Measurements from ENCODE around the gene ARID3C.
A peak's percentile ranks its signal among the peaks of the same experiment; 100 is the strongest.

The ARID3C gene

DNA sequence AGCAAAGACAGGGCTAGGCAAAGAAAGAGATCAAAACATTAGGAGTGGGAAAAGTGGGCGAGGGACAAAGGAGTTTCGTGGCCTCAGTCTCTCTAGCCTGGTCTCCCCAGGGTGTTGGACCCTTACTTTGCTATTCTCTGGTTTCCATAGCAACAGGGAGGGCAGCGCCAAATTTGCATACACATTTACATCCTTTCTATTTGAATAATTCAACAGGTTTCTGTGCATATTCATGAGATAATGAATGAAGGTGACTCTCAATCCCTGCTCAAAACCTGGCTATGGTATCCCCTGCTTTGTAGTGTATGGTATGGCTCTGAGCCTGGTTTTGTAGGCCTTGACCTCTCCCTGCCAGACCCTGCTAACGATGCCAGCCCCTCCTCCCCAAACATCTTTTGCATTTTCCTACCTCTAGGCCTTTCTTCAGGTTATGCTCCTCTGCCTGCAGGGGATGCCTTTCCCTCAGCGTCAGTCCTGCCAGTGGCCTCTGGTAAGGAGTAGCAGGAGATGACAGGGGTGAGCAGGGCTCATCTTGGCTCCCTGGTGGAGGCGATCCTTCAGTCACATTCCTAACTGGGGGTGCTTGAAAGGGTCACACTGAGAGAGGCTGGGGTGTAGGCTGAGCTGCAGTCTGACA lies 26.8 kb downstream of the ARID3C start:
- no peaks in the 10 kb centered on the region for H3K4me1 ChIP-seq (ENCODE audit: control insufficient read depth, insufficient read depth, low read length)
- H3K9me3 ChIP-seq (replicated peaks; ENCODE audit: low read length), result no peaks in the 10 kb centered on the region
- H3K4me3 ChIP-seq (ENCODE audit: low read length), result no peak overlapping the region
- no peaks in the 10 kb centered on the region for H3K36me3 ChIP-seq (ENCODE audit: insufficient read depth, low read length)
- no peak overlapping the region for H3K4me2 ChIP-seq (ENCODE audit: low read length)
- no peak overlapping the region for H3K9ac ChIP-seq (ENCODE audit: low read depth, low read length)
- peaks cover 59% of the 10 kb centered on the region for H3K27me3 ChIP-seq (ENCODE audit: control insufficient read depth, insufficient read depth, low read length)

DNA sequence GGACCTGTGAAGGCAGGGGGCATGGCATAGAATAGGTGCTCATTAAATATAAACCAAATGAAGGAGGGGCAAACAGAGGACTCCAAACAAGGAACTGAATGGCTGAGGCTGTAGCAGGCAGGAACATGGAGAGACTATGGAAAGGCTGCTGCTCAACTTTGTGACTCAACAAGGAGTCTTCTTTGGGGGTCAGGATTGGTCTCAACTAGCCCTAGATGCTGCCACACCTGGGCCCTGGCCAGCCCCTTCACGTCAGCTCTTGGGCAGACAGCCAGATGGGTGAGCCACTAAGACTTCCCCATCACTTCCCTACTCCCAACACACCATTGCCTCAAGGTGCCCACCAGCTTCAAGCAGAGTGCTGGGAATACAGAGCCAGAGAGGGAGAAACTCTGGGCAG lies 28.0 kb downstream of the ARID3C start:
- Histone ChIP-seq H3K36me3 (ENCODE audit: insufficient read depth, low read length) (no peaks in the 10 kb centered on the region), H3K27me3 (ENCODE audit: control insufficient read depth, insufficient read depth, low read length) (peaks cover 69% of the 10 kb centered on the region), H3K9ac (ENCODE audit: low read depth, low read length) (no peak overlapping the region), H3K4me3 (ENCODE audit: low read length) (no peak overlapping the region), H3K9me3 (replicated peaks; ENCODE audit: low read length) (no peaks in the 10 kb centered on the region), H3K4me2 (ENCODE audit: low read length) (no peak overlapping the region), H3K4me1 (ENCODE audit: control insufficient read depth, insufficient read depth, low read length) (no peaks in the 10 kb centered on the region)

DNA sequence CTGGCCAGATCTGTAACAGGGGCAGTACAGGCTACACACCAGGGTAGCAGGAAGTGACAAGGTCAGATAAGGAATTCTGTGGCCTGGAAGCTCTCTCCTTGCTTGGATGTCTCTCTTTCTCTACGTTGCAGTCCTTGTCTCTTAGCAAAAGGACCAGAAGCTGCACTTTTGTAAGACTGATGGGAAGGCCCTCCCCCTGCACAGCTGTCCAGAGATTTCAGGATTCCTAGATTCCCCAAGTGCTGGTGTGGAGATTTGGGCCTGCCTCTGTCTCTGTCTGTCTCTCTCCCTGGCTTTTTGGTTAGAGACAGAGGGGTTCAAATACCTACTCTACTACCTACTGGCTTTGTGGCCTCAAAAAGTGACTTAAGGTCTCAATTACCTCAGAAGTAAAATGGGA lies 29.3 kb downstream of the ARID3C start:
- Histone ChIP-seq H3K36me3 (ENCODE audit: insufficient read depth, low read length) (no peaks in the 10 kb centered on the region), H3K27me3 (ENCODE audit: control insufficient read depth, insufficient read depth, low read length) (peaks cover 66% of the 10 kb centered on the region), H3K4me2 (ENCODE audit: low read length) (no peak overlapping the region), H3K4me3 (ENCODE audit: low read length) (no peak overlapping the region), H3K4me1 (ENCODE audit: control insufficient read depth, insufficient read depth, low read length) (no peaks in the 10 kb centered on the region), H3K9ac (ENCODE audit: low read depth, low read length) (no peak overlapping the region), H3K9me3 (replicated peaks; ENCODE audit: low read length) (no peaks in the 10 kb centered on the region)

DNA sequence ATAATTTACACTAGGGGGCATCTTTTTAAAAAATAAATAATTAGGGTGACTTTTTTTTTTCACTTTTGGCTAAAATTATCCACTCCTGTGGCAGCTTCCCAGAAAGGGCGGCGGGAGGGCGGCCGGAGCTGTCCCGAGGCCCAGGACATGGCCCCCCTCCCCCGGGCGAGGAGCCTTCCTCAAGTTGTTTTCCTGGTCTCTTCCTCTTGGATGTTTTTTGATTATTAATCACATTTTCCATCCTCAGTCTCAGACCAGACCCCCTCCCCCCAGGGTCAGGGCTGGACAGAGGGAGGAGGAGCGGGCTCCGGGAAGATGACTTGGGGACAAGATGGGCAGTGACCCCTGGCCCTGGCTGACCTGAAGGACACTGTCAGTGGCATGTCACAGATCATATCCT lies 34.7 kb downstream of the ARID3C start:
- no peak overlapping the region for H3K9ac ChIP-seq (ENCODE audit: low read depth, low read length)
- H3K9me3 ChIP-seq (replicated peaks; ENCODE audit: low read length), result no peaks in the 10 kb centered on the region
- no peak overlapping the region for H3K4me2 ChIP-seq (ENCODE audit: low read length)
- H3K4me1 ChIP-seq (ENCODE audit: control insufficient read depth, insufficient read depth, low read length), result peaks cover 3% of the 10 kb centered on the region
- H3K36me3 ChIP-seq (ENCODE audit: insufficient read depth, low read length), result no peaks in the 10 kb centered on the region
- H3K4me3 ChIP-seq (ENCODE audit: low read length), result no peak overlapping the region
- peaks cover 76% of the 10 kb centered on the region for H3K27me3 ChIP-seq (ENCODE audit: control insufficient read depth, insufficient read depth, low read length)

DNA sequence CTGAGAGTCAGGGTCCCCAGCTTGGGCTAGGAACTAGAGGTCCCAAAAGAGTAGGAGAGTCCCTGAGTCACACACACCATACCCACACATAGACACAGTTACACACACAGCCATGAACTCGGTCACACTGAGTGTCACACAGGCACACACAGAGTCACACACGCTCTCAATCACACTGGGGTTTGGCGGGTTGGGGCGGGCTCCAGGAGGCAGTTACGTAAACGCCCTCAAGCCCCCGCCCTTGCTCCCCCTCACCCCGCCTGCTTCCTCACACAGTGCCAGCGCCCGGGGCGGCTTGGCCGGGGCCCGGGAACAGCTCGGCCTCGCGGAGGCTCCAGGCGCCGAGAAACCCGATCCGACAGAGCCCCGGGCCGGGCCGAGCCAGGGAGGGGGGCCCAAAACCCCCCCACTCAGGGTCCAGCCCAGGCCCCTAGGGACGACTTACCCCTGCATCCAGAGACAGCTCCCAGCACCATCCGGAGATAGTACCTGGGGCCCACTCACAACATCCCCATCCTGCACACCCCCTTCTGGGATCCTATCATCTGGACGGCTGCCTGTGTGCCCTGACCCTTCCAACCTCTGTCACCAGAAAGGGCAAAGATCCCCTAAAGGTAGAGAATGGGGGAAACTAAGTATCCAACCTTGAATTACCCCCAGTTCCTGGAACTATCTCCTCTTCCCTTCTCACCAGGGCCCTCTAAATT lies 35.8 kb downstream of the ARID3C start:
- Histone ChIP-seq H3K9ac (ENCODE audit: low read depth, low read length) (no peak overlapping the region), H3K4me3 (ENCODE audit: low read length) (no peak overlapping the region), H3K36me3 (ENCODE audit: insufficient read depth, low read length) (no peaks in the 10 kb centered on the region), H3K4me1 (ENCODE audit: control insufficient read depth, insufficient read depth, low read length) (peaks cover 3% of the 10 kb centered on the region), H3K4me2 (ENCODE audit: low read length) (no peak overlapping the region), H3K27me3 (ENCODE audit: control insufficient read depth, insufficient read depth, low read length) (peaks cover 85% of the 10 kb centered on the region), H3K9me3 (replicated peaks; ENCODE audit: low read length) (no peaks in the 10 kb centered on the region)

DNA sequence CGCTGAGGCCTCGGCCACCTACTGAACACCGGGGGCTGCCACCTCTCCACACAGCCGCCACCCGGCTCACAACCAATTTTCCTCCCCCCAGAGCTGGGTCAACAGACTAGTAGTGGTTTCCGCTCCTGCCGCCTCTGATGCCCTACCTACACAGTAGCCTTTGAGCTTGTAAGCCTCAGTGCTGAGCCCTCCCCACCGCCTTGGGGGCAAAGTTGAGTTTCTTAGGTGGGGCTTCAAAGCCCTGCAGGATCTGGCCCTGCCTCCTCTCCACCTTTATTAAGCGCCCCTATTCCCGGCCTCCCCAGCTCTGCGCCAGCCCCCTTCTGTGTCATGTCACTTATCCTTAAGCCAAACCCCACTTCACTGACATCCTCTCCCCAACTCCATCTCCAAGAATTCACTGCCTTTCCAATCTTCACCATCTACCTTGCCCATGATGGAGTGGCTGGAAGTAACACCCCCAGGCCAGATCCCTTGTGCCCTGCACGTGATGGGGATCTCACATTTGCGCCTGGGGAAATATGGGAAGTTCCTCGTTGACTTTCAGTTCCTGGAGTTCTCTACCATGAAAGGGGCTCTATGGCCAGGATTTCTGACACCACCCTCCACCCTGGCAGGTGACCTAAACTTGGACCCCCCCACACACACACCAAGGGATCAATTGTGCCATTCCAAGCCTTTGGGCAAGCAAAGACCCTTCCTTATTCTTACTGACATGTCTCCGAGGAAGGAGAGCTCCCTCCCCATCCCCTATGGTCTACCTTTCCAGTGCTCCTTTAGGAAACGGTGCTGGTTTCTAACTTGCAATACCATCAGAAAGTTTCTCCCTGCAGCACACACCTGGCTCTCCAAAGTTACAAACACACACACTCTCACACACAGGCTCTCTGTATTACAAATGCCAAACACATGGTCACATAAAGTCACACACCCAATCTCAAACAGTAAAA lies 36.7 kb downstream of the ARID3C start:
- H3K27me3 ChIP-seq (ENCODE audit: control insufficient read depth, insufficient read depth, low read length), result peaks cover 89% of the 10 kb centered on the region
- no peak overlapping the region for H3K4me3 ChIP-seq (ENCODE audit: low read length)
- H3K4me1 ChIP-seq (ENCODE audit: control insufficient read depth, insufficient read depth, low read length), result peaks cover 3% of the 10 kb centered on the region
- H3K36me3 ChIP-seq (ENCODE audit: insufficient read depth, low read length), result no peaks in the 10 kb centered on the region
- H3K4me2 ChIP-seq (ENCODE audit: low read length), result no peak overlapping the region
- H3K9me3 ChIP-seq (replicated peaks; ENCODE audit: low read length), result no peaks in the 10 kb centered on the region
- H3K9ac ChIP-seq (ENCODE audit: low read depth, low read length), result no peak overlapping the region

DNA sequence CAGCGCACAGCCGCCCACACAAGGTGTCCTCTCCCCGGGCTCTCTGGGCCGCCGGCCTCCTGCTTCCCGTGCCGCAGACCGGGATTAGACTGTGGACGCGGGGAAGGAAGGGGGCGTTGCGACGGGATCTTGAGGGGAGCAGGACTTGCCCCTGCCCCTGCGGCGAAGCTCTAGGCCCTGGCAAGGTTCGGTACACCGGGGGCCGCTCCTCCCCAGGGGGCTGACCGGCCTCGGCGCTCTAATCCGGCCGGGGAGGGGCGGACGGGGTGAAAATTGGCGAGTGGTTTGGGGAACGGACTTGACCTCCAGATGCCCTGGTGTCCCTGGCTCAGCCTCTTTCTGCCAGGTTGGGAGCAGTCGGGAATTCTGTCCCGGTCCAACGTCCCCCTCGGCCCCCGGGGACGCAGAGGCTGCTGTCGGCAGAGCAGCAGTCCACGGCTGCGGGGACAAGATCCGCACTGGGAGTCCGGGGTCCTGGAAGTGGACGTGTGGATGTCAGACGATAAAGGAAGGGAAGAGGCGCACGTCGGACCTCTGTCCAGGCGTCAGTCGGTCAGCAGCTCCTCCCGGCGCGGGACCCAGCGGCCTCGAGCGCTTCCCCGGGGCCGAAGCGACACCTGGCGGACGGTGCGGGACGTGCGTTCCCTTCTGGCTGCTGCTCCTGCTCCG lies 37.5 kb downstream of the ARID3C start:
- Histone ChIP-seq H3K4me3 (ENCODE audit: low read length) (no peak overlapping the region), H3K4me1 (ENCODE audit: control insufficient read depth, insufficient read depth, low read length) (peaks cover 3% of the 10 kb centered on the region), H3K36me3 (ENCODE audit: insufficient read depth, low read length) (no peaks in the 10 kb centered on the region)

DNA sequence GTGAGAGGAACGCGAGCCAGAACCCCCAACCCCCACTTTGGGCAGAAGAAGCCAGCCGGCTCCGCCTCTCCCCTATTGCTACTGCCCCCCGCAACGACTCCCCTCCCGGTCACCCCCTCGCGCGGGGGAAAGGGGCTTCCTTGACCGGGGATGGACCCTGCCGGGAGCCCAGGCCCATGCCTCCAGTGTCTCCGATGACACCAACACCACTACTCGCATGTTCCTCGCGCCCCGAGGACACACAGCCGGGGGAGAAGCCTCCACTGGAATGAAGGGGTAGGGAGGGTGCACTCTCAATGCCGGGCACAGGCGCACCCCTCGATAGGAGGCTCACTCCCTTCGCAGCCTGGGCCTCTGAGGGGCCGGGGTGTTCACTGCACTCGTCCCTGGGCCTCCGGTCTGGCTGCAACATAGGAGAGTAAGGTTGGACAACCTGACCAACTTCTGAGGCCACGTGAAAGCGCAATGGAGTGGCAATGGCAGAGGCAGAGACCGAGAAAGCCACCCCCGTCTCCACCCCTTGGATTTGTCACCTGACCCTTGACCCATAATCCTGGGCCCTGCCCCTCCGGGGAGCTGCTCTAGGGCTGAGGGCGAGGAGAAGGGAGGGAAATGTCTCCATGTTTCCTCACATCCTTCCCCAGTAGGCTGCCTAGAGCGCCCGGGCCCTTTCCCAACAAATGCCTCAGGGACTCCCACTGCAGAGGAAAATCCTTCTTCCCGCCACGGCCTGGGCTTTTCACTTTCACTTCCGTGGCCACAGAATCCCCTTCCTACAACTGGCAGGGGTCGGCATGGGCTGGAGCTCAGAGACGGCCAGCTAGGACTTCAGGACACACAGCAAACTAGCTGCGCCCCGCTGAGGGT lies 38.3 kb downstream of the ARID3C start:
- Histone ChIP-seq H3K9me3 (replicated peaks; ENCODE audit: low read length) (no peaks in the 10 kb centered on the region), H3K27me3 (ENCODE audit: control insufficient read depth, insufficient read depth, low read length) (peaks cover 91% of the 10 kb centered on the region), H3K9ac (ENCODE audit: low read depth, low read length) (no peak overlapping the region), H3K4me2 (ENCODE audit: low read length) (peak overlapping the region; percentile 63), H3K4me1 (ENCODE audit: control insufficient read depth, insufficient read depth, low read length) (peaks cover 3% of the 10 kb centered on the region), H3K4me3 (ENCODE audit: low read length) (no peak overlapping the region), H3K36me3 (ENCODE audit: insufficient read depth, low read length) (no peaks in the 10 kb centered on the region)

More for the DNA sequence above, 37.5 kb downstream of the ARID3C start:
- Histone ChIP-seq H3K27me3 (ENCODE audit: control insufficient read depth, insufficient read depth, low read length) (peaks cover 89% of the 10 kb centered on the region), H3K9ac (ENCODE audit: low read depth, low read length) (no peak overlapping the region), H3K4me2 (ENCODE audit: low read length) (peak overlapping the region; percentile 50), H3K9me3 (replicated peaks; ENCODE audit: low read length) (no peaks in the 10 kb centered on the region)

DNA sequence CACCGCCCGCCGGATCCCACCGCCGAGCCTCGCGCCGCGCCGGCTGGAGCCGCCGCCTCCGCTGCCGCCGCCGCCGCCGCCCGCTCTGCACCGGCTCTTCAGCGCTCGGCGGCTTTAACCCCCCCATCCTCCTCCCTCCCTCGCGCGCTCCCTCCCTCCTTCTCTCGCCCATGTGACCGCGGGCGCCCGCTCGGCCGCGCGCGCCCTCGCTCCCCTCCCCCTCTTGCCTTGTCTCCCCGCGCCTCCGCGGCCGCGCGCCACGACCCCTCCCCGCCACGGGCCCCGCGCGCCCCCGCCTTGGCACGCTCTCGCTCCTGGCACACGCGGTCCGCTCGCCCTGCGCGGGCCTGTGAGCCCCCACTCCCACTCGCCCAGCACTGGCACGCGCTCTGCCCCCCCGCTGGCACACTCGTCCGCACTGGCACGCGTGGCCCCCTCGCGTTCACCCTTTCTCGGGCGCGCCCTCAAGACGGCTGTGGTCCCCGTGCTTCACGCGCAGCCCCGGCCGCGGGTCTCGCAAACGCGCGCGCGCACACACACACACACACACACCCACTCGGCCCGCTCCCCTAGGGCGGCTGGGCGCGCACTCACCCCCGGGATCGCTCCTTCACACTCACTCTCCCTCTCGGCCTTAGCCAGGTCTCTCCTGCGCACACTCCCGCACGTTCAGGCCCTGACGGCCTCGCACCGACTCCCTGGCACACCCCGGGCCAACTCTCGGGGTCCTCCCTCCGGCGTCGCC lies 39.1 kb downstream of the ARID3C start, which contains the start of gene CNTFR:
CNTFR (minus strand) TSS at position 89 of the 745 bp plus-strand sequence. CDS start 20,743 bp downstream, outside the sequence.
- Histone ChIP-seq H3K4me1 (ENCODE audit: control insufficient read depth, insufficient read depth, low read length) (peaks cover 3% of the 10 kb centered on the region), H3K27me3 (ENCODE audit: control insufficient read depth, insufficient read depth, low read length) (peaks cover 94% of the 10 kb centered on the region), H3K9ac (ENCODE audit: low read depth, low read length) (no peak within 1 kb of the TSS), H3K4me2 (ENCODE audit: low read length) (peak within 1 kb of the TSS; percentile 63), H3K36me3 (ENCODE audit: insufficient read depth, low read length) (no peaks in the 10 kb centered on the region), H3K4me3 (ENCODE audit: low read length) (peak within 1 kb of the TSS; percentile 12), H3K9me3 (replicated peaks; ENCODE audit: low read length) (no peaks in the 10 kb centered on the region)

Data from skeletal muscle satellite cell (primary cell).